ENCODE measurements around the gene WARS2. TPM values are rescaled to one million over a fixed set of nuclear protein-coding genes. Genes with fewer than 3 reads are reported as not detected.
"Not testable (repeated sequence)": the region's sequence is repeated elsewhere in the genome, so short reads cannot be mapped to it uniquely, and the experiment has no call there.

WARS2 gene
- total RNA-seq, 1 experiment from 2014 or later = 13.3 TPM

GRCh38 chr1:119179051-119179450, 38.6 kb upstream of the WARS2 start:
- intact Hi-C loops (cut with micrococcal nuclease; ENCODE audit: unreplicated experiment) = no loop called here
- no peaks in the 10 kb centered on the region for H3K27me3 ChIP-seq (replicated peaks; ENCODE audit: insufficient read depth, low read depth, low read length, poor library complexity)
- no peaks in the 10 kb centered on the region for H3K36me3 ChIP-seq (ENCODE audit: insufficient read depth, low read length, poor library complexity, severe bottlenecking)
- no peak overlapping the region for H3K27ac ChIP-seq (ENCODE audit: low read depth, low read length, poor library complexity, severe bottlenecking)
- H3K4me3 ChIP-seq (ENCODE audit: low read depth, low read length, poor library complexity, severe bottlenecking) = no peak overlapping the region
- DNase-seq (ENCODE audit: low spot score) = no peak
- no TSS peak for BruUV-seq (replicated peaks)
- no peaks in the 10 kb centered on the region for H3K4me1 ChIP-seq (ENCODE audit: insufficient read depth, low read length, poor library complexity, severe bottlenecking)
- no peaks in the 10 kb centered on the region for H3K9me3 ChIP-seq (ENCODE audit: low read depth, low read length, poor library complexity, severe bottlenecking)
- TF ChIP-seq CTCF (conservative IDR thresholded peaks at IDR 0.05; ENCODE audit: low read depth, low read length) = no peak
- TF ChIP-seq EZH2 (IDR thresholded peaks at IDR 0.05; ENCODE audit: borderline replicate concordance, low read depth, low read length, poor library complexity, severe bottlenecking) = no peak
- CTCF ChIA-PET = no interaction called here
- POLR2A ChIA-PET (ENCODE audit: low non-redundant PET) = no interaction called here

GRCh38 chr1:119172927-119173326, 32.5 kb upstream of the WARS2 start:
- intact Hi-C loops (cut with micrococcal nuclease; ENCODE audit: unreplicated experiment); POLR2A ChIA-PET (ENCODE audit: low non-redundant PET); BruUV-seq (replicated peaks); H3K4me1 ChIP-seq (ENCODE audit: insufficient read depth, low read length, poor library complexity, severe bottlenecking); H3K9me3 ChIP-seq (ENCODE audit: low read depth, low read length, poor library complexity, severe bottlenecking); CTCF ChIA-PET; DNase-seq (ENCODE audit: low spot score); H3K36me3 ChIP-seq (ENCODE audit: insufficient read depth, low read length, poor library complexity, severe bottlenecking); H3K27ac ChIP-seq (ENCODE audit: low read depth, low read length, poor library complexity, severe bottlenecking); H3K27me3 ChIP-seq (replicated peaks; ENCODE audit: insufficient read depth, low read depth, low read length, poor library complexity); H3K4me3 ChIP-seq (ENCODE audit: low read depth, low read length, poor library complexity, severe bottlenecking): not testable (repeated sequence)

- H3K27ac ChIP-seq (ENCODE audit: low read depth, low read length, poor library complexity, severe bottlenecking); intact Hi-C loops (cut with micrococcal nuclease; ENCODE audit: unreplicated experiment); BruUV-seq (replicated peaks); H3K4me3 ChIP-seq (ENCODE audit: low read depth, low read length, poor library complexity, severe bottlenecking); H3K27me3 ChIP-seq (replicated peaks; ENCODE audit: insufficient read depth, low read depth, low read length, poor library complexity); H3K9me3 ChIP-seq (ENCODE audit: low read depth, low read length, poor library complexity, severe bottlenecking); DNase-seq (ENCODE audit: low spot score); CTCF ChIA-PET; POLR2A ChIA-PET (ENCODE audit: low non-redundant PET); H3K4me1 ChIP-seq (ENCODE audit: insufficient read depth, low read length, poor library complexity, severe bottlenecking); H3K36me3 ChIP-seq (ENCODE audit: insufficient read depth, low read length, poor library complexity, severe bottlenecking): not testable (repeated sequence)
Measured at GRCh38 chr1:119171381-119172010, 31.0 kb upstream of the WARS2 start.

- BruUV-seq (replicated peaks) = no TSS peak
- Histone ChIP-seq H3K27ac (ENCODE audit: low read depth, low read length, poor library complexity, severe bottlenecking) (no peak overlapping the region), H3K9me3 (ENCODE audit: low read depth, low read length, poor library complexity, severe bottlenecking) (no peaks in the 10 kb centered on the region), H3K36me3 (ENCODE audit: insufficient read depth, low read length, poor library complexity, severe bottlenecking) (no peaks in the 10 kb centered on the region), H3K27me3 (replicated peaks; ENCODE audit: insufficient read depth, low read depth, low read length, poor library complexity) (no peaks in the 10 kb centered on the region), H3K4me3 (ENCODE audit: low read depth, low read length, poor library complexity, severe bottlenecking) (no peak overlapping the region), H3K4me1 (ENCODE audit: insufficient read depth, low read length, poor library complexity, severe bottlenecking) (no peaks in the 10 kb centered on the region)
- DNase-seq (ENCODE audit: low spot score) = no peak
- CTCF ChIA-PET = no interaction called here
- POLR2A ChIA-PET (ENCODE audit: low non-redundant PET) = no interaction called here
- intact Hi-C loops (cut with micrococcal nuclease; ENCODE audit: unreplicated experiment) = no loop called here
- TF ChIP-seq CTCF (conservative IDR thresholded peaks at IDR 0.05; ENCODE audit: low read depth, low read length) (no peak), EZH2 (IDR thresholded peaks at IDR 0.05; ENCODE audit: borderline replicate concordance, low read depth, low read length, poor library complexity, severe bottlenecking) (no peak)
Measured at GRCh38 chr1:119163396-119163795, 22.9 kb upstream of the WARS2 start.
